HG02642 (cell line): ENCODE results near the gene ZNF106.

Source experiments
- ATAC-seq: cut with Tn5 transposase; IDR thresholded peaks from one replicate; pipeline ENCODE4 v1.9.1; 2021; ENCODE audit warnings: mild to moderate bottlenecking; ENCODE audit not compliant: unreplicated experiment, poor library complexity

ZNF106 gene

DNA sequence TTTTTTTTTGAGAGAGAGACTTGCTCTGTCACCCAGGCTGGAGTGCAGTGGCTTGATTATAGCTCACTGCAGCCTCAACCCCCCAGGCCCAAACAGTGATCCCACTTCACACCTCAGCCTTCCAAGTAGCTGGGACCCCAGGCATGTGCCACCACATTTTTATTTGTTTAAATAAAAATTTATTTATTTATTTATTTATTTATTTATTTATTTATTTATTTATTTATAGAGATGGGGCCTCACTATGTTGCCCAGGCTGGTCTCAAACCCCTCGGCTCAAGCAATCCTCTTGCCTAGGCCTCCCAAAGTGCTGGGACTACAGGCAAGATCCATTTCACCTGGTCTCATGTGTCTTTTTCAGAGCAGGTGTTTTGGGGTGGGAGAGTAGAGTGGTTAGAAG is 116.1 kb downstream of the ZNF106 start:
- no peak for ATAC-seq

DNA sequence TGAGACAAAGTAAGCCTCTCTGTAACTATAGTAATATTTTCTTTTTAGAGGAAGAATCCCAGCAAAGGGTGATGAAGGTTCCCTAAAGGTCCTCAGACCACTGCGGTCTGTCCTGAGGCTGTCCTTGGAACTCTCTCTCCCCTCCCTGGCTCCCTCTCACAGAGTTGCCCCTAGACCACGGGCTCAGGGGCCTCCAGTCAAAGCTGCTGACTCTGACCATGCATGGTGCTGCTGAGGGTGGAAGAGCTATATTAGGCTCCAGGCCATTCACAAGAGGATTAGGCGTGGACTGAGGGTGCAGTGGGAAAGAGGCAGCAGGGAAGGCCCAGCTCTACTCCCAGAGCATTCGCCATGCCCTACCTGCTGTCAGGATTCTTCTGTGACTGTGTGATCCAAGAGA is 117.0 kb downstream of the ZNF106 start:
- no peak for ATAC-seq

DNA sequence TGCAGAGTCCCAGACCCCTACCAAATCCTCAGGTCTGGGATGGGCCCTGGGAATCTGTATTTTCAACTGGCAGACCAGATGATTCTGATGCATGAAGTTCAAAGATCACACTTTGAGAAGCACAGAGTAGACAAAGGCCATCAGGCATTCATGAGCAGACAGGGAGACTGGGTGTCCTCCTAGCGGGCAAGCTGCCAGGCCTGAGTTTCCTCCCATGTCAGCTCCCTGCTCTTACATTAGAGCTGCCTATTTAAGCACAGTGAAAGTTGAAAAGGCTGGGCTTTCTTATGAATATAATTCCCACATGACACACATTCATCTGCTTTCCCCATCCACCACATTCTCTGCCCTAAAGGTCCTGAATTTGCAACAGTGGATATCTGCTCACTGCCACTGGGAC is 117.7 kb downstream of the ZNF106 start:
- ATAC-seq: no peak

DNA sequence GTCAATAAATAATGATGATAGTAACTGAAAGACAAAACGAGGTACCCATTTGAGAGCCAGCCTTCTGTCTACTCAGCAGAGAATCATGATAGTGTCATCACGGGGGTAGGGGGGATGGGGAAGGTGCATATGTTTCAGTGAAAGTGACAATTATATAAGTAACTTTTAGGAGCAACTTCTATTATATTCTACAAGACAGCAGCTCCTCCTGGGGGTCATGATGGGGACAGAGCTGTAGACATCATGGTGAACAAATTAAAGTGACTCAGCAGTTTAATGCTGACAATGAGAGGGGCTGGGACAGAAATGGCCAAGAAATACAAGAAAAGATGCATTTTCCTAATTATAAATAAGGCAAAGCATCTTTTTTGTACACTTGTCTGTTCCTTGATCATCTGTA is 119.8 kb downstream of the ZNF106 start:
- ATAC-seq: no peak

DNA sequence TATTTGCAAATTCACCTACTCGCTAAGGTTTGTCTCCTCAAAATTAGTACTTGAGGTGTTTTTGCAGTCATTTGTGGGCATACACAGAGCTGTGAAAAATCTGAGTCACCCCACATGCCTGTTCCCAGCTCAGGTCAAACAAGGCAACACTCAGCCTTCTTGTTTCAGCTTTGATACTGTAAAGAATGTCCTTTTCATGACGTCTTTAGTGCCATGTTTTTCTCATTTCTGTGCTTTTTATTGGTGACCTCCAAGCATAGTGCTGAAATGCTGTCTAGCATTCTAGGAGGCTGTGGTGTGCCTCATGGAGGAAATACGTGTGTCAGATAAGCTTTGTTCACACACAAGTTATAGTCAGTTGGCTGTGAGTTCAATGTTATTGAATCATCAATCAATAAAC is 122.8 kb downstream of the ZNF106 start:
- no peak for ATAC-seq

DNA sequence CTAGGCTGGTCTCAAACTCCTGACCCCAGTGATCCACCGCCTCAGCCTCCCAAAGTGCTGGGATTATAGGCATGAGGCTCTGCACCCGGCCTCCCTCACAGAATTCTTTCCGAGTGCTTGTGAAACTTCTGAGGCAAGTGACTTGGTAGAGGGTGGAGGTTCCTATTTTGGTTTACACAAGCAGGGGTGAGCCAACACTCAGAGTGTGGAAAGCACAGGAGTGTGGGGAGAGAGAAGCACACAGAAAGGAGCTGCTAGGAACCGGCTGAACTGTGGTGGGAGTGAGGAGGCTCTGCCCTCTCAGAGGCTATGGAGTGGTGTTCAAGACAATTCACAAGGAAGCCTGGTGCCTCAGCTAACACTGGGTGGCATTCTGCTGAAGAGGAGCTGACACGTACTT is 123.9 kb downstream of the ZNF106 start:
- no peak for ATAC-seq

DNA sequence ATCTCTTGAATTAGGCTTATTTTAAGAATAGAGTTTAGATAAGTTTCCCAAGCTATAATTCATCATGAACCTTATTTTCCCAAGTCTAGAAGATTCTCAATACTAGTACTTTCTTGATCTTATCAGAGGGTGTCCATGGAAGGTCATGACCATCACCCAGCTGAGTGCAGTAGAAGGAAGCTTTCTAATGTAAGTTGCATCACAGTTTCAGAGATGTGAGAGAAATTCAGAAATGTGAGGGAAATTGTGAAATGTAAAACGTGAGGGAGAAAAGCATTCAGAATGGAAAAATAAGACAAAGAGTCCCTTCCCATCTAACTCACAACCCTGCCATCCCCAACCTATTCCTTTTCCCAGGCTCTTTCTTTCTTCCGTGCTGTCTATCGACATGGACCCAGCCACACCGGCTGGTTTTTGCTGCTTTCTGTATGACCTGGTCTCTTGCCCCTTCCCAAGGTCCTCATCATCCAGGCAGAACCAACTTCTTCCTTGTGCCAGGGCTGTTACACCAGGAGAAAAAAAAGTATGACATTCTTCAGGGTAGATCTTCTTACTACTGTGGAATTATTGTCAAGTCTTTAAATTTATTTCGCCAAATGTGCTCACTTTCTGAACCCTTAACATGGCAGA is 124.9 kb downstream of the ZNF106 start:
- no peak for ATAC-seq

DNA sequence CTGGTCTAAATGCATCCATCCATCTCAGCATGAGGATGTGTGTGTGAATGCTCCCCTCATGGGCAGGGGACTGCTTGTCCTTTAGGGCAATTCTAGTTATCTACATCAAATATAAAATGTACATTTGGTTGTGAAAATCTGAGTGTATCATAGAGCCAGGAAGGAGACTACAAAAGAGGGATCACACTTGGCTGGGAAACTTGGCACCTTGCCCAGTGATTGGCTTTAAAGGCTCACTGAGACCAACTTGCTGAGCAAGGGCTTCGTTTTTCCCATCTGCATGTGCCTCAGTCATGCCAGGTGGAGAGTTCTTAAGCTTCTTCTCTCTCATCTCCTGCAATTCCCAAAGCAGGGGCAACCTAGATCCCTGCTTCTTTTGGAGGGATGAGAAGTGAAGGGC is 126.4 kb downstream of the ZNF106 start:
- no peak for ATAC-seq

DNA sequence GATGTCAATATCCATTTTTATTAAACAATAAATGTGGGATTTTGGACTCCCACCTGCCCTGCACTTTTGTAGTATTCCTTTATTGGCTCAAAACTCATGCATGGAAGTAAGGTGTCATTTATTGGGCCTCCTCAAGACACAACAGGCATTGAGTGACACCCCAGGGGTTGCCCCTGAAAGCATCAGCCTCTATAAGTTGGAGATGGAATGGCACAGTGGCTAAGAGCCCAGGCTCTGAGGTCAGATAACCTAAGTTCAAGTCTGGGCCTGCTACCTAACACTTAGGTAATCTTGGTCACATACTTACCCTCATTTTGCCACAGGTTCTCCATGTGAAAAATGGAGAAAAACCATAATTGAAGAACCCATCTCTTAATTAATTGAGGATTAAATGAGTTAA is 127.0 kb downstream of the ZNF106 start:
- ATAC-seq: no peak

DNA sequence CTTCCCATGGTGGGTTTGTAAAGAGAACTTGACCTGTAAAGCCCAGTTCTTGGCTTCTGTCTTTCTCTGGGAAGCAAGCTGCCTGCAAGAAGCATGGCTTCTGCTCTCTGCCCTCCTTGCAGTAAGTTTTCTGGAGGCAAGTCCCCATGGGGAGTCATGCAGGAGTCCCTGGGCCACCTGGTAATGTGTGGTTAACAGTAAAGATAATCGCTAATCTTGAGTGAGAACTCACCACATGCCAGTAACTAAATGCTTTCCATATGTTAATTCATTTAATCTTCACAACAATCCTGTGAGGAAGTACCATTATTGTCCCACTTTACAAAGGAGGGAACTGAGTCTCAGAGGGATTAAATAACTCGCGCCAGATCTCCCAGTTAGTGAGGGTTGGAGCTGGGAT is 127.5 kb downstream of the ZNF106 start:
- no peak for ATAC-seq
